Endometrial microvascular endothelial cells (primary cell): ENCODE results near the gene EYS. TPM values are rescaled to one million over a fixed set of nuclear protein-coding genes. Genes with fewer than 3 reads are reported as not detected.
"Not testable (repeated sequence)": the region's sequence is repeated elsewhere in the genome, so short reads cannot be mapped to it uniquely, and the experiment has no call there.

ENCODE experiments used
- in situ Hi-C: cut with HindIII; loops from 2 replicates; pipeline ENCODE4 v1.10.0; 2017; ENCODE audit warnings: low sequenced_read_pairs, low pct_unique_long_range_greater_than_20kb; ENCODE audit errors: inconsistent ontology term
- total RNA-seq: library from RNA; depleted of rRNA; stranded (reverse); fragments of >200 nt; gene quantifications from one replicate; pipeline ENCODE4 v1.2.3, GENCODE V29; 2015; ENCODE audit errors: inconsistent ontology term

The EYS gene
- total RNA-seq, 1 donor from 2014 or later: not detected

DNA sequence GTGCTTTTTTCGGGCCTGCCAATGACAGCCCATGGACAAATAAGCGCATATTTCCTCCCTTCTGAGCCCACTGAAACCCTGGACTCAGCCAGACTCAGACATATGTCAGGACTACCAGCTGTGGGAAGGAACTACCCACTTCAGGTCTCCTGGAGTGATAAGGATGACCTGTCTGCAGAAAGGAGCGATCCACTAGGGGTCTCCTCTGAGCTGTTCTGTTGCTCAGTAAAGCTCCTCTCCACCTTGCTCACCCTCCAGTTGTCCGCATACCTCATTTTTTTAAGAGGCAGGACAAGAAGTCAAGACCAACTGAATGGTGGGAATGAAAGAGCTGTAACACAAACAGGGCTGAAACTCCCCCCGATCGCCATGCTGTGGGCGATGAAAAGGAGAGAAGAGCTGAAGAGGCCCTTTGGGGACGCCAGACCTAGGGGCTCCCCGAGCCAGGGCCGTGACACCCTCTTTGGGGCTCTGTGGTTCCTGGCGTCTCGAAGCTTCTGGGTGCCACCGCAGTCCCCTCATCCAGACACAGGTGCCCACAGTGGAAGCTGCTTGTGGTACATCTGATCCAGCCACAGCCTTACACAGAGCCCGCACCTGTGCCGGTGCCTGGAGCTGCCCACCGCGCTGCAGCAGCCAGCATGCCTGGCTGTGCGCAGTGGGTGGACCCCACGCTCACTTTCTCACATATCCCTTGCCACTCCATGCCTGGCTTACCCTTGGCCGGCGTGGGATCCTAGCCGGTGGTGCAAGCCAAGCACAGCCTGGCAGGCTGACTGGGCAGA lies 68.8 kb downstream of the EYS start:
- in situ Hi-C loops: no loop called here

DNA sequence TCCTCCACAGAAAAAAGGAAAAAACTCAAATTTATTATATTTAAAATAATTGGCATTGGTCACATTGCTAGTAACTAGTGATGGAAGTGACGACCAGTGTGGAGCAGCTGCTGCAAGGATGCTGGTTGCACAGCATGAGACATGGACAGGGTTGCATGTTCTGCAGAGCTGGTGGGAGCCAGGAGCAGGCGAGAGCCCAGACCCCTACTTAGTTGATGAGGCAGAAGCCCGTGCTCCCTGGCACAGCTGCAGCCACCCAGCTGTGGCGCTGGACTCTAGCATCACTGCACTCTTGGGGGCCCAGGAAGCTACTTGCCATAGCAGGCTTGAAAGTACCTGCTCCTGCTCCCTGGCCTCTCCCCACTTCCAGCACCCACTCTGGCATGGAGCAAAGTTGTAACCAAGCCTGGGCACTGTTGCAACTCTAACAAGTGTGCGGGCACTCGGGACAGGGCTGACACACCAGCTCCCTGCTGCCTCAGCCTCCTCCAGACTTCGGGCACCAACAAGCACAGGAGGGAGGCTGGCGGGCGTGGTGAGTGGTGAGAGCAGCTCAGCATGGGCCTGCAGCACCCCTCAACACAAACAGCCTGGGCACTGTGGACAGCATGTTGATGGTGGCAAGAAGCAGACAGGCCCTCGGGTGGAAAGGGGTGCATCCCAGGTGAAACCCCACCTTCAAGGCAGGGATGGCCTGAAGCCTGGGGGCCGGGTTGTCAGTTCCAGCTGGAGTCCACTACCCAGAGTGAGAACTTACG lies 69.6 kb downstream of the EYS start:
- in situ Hi-C loops: no loop called here

DNA sequence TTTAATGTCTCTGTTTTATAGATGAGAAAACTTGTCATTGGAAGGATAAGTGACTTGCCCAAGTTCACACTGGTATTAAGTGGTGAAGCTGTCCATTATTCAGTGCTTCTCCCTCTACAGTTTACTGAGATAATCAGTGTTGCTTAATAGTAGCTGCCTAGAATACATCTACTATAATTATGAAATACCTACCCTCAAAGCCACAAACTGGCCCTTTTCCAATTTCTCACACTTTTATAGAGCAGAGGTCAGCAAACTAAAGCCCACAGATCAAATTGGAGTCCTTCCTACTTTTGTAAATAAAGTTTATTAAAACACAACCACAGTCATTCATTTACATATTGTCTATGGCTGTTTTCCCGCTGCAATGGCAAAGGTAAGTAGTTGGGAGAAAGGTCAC lies 73.5 kb downstream of the EYS start:
- in situ Hi-C loops: no loop called here

DNA sequence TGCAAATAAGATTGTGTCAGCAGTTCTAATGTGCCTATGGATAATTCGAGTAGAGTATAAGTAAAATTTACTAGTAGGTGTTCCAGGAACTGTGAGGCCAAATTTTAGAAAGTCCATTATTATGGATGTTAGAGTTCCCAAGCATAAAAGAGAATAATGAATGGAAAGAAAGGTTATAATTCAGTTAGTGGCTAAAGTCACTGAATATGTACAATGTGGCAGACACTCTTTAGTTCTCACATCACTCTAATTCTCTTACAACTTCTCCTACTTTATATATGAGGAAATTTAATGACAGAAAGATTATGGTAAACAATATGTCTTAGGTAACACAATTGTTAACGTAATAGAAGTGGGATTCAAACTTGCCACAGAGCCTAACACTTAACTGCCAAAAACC lies 75.3 kb downstream of the EYS start:
- in situ Hi-C loops: no loop called here

DNA sequence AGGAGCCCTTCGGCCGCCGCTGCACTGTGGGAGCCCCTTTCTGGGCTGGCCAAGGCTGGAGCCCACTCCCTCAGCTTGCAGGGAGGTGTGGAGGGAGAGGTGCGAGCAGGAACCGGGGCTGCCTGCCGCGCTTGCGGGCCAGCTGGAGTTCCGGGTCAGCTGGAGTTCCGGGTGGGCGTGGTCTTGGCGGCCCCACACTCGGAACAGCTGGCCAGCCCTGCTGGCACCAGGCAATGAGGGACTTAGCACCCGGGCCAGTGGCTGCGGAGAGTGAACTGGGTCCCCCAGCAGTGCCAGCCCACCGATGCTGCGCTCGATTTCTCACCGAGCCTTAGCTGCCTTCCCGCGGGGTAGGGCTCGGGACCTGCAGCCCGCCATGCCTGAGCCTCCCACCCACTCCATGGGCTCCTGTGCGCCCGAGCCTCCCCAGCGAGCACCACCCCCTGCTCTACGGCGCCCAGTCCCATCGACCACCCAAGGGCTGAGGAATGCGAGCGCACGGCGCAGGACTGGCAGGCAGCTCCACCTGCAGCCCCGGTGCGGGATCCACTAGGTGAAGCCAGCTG lies 79.5 kb downstream of the EYS start:
- in situ Hi-C loops: not testable (repeated sequence)

DNA sequence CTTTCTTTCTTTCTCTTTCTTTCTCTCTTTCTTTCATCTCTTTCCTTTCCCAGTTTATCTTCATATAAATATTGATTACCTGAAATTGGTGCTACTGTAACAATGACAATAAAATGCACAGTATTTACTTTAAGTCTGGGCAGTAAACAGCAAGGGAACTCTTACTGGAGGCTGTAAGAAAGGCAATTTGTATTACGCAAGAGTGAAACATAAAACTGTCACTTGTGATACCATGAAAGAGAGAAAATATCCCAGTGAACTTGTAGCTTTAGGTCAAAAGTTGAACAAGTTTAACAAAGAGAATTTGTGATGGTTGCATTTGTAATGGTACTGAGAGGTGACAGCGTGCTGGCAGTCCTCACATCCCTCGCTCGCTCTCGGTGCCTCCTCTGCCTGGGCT lies 80.0 kb downstream of the EYS start:
- in situ Hi-C loops: no loop called here

DNA sequence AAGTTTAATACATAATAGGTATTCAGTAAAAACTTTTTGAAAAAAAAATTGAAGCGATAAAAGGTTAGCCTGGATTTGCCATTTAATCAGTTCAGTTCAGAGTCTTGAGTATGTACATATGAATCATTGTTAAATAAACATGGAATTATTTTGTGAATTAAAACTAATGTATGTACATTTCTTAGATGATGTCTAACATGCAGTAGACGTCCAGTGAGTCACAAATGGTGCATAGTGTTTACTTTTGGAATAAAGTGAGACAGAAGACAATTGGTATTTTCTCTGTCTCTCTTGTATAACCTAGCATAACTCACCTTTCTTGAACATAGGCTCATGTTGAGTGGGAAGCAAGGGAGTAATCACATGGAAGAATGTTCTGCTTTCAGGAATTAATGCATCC lies 83.5 kb downstream of the EYS start:
- in situ Hi-C loops: no loop called here

DNA sequence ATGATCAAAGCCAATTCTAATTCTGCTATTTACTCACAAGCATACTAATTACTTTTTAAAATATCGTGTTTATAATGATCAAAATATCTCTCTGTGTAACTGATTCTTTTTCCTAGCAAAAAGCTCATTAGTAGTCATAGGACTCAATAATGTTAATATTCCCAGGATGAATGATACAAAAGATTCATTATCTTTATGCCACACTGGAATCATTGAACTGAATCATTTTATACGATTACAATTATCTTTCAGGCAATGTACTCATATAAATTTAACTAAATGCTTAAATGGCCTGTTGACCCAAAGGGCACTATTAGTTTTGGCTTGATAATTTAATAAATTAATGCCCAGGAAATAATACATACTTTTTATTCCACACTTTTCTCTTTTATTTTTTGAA lies 96.3 kb downstream of the EYS start:
- in situ Hi-C loops: no loop called here

DNA sequence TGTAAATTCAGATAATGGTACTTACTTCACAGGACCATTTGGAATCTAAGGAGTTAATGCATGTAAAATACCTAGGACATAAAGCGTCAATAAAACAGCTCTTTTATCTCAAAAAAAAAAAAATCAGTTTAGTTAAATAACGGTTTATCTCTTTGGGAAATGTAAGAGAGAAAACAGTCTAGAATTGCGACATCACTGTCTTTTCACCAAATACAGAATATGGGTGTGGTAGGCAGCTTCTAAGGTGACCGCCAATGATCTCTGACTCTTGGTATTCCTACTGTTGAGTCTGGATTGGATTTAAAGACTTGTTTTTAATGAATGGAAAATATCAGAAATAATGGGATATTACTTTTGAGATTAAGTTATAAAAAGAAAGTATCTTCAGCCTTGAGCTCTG lies 111.5 kb downstream of the EYS start:
- in situ Hi-C loops: no loop called here

DNA sequence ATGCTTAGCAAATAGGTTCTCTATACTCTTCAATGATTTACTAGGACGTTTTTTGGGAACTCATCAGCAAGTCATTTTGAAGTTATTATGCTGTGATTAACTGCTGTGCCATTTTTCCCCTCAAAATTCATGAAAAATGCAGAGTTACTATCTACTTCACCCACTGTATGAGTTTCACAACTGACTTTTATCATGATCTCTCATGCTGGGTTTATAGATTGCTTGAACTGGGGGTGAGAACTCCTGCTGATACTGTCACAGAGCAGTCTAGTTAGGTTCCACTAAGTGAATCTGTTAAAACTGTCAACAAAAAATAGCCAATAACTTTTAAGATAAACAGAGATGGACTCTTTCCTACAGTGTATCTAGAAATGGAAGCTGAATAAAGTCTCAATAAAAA lies 136.7 kb downstream of the EYS start:
- in situ Hi-C loops: no loop called here

DNA sequence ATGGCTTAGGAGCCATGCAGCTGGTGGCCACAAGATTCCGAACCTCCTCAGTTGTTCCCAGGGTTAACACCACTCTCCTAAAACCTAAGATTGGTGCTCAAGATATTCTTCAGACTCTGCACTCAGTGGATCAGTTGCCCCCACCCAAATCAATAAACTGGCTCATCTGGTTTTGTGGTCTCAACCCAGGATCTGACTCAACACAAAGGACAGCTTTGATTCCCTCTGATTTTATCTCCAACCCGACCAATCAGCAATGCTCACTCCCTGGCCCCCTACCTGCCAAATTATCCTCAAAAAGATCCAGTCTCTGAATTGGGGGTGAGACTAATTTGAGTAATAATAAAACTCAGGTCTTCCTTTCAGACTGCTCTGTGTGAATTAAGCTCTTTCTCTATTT lies 137.5 kb downstream of the EYS start:
- in situ Hi-C loops: no loop called here

DNA sequence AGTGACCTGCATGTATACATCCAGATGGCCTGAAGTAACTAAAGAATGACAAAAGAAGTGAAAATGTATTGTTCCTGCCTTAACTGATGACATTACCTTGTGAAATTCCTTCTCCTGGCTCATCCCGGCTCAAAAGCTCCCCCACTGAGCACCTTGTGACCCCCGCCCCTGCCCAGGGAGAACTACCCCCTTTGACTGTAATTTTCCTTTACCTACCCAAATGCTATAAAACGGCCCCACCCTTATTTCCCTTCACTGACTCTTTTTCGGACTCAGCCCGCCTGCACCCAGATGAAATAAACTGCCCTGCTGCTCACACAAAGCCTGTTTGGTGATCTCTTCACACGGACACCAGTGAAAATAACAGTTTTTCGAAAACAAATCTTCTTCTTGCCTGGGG lies 138.0 kb downstream of the EYS start:
- in situ Hi-C loops: not testable (repeated sequence)

DNA sequence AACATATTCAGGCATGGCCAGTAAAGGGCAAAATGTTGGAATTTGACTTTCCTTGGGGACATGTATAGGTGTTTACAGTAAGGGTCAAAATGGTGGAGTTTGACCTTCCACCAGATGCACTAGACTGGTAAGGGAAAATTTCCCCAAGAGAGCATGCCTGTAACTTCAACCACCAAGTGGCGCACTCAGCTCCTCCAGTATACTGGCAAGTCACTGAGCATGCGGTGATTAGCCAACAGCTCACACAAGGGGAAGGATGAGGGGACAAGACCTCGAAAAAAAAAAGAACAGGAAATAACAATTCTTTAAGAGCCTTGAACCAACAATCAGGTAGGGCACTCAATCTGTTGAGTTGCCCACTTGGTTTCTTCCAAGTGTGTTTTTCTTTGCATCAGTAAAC lies 140.9 kb downstream of the EYS start:
- in situ Hi-C loops: no loop called here

DNA sequence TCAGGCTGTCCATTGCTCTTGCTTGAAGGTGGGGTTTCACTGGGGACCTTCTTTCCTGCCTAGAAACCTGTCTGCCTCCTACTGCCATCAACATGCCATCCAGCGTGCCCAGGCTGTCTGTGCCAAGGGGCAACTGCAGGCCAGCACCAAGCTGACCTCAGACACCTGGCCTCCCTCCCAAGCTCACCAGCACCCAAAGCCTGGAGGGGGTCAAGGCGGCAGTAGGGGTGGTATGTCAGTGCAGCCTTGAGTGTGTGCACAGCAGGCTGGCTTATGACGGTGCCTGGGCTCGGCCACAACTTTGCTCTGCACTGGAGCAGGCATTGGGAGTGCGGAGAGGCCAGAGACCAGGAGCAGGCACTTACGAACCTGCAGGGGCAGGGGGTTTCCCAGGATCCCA lies 149.0 kb downstream of the EYS start:
- in situ Hi-C loops: no loop called here

DNA sequence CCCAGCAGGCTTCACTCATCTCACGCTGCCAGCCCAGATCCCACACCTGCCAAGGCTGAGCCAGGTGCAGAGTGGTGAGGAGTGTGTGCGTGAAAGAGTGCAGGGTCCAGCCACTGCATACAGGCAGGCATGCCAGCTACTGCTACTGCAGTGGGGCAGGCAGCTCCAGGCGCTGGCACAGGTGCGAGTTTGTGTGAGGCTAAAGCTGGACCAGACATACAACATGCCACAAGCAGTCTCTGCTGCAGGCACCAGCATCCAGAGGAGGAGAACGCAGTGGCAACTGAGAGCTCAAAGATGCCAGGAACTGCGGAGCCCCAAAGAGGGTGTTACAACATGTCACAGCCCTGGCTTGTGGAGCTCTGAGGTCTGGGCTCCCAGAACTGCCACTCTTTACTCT lies 149.8 kb downstream of the EYS start:
- in situ Hi-C loops: no loop called here

DNA sequence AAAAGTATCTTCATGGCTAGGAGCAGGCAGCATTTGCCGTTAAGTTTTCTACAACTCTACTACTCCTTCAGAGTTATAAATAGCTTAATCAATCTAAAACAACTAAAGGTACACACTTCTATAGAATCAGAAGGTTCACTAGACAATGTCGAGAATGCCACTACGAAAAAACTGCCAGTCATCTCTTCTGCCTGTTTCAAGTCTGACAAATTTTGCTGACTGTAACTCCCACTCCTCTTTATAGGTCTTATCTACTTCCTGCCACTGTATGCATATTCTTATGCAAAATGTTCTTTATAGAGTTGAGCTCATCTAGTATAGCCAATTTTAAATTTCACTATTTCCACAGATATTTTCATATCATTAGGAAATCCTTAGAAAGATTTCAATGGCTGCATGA lies 160.1 kb downstream of the EYS start:
- in situ Hi-C loops: no loop called here

DNA sequence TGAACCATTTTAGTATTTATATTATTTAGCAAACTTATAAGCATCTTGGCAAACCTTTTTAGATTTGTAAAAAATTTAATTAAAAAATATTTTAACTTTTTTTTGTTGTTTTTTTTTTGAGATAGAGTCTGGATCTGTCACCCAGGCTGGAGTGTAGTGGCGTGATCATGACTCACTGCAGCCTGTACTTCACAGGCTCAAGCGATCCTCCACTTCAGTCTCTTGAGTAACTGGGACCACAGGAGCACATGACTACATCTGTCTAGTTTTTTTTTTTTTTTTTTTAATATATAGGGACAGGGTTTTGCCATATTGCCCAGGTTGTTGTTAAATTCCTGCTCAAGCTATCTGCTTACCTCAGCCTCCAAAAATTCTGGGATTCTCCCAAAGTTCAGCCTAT lies 161.1 kb downstream of the EYS start:
- in situ Hi-C loops: no loop called here

DNA sequence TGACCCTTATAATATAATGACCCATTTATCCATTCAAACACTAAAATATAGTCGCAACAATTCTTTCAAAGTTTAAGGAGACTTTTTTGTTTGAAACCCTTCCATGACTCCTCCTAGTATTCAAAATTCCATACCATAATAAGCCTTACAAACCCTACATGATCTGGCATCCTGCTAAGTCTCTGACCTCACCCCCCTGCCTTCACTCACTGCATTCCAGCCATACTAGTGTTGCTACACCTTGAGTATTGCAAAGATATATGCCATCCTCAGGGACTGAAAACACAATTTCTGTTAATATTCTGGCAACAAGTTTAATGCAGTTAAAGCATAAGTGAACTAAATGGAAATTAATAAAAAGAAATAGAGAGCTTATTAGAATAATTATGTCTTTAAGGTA lies 168.4 kb downstream of the EYS start:
- in situ Hi-C loops: no loop called here

DNA sequence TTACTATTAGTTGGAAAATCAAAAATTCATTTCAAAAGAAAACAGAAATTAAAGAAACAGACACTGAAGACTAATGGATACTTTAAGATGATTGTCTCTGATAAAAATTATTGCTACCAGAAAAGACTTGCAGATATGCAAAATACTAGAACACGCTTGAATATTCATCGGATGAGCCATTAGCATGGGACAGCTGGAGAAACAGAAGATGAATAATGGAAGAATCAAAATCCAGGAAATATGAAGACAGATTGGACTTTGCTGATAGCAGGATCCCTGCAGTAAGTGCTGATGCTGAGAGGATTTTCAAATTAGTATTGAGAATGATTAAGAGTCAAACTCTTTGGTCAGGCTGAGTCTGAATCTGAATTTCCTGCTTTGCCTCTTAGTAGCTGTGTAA lies 169.4 kb downstream of the EYS start:
- in situ Hi-C loops: no loop called here

DNA sequence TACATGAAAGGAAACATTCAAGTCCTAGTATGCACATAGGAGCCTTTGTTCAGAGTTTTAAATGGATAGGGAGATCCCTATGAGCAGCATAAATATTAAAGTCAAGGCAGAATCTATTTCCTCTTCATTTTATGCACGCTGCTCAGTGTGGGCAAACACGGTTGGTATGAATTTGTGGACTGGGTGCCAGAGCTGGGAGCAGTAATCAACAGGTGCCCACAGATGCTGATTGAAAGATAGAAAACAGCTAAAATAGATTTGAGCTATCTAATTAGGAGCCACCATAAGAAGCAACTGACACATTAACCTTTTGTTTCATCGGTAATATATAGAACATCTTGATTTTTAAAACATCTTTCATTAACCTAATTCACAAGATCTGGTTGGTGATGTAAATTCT lies 175.5 kb downstream of the EYS start:
- in situ Hi-C loops: no loop called here
